Parathyroid adenoma (tissue), 2 donors: ENCODE data around the gene GPR107.

ENCODE experiments used
- H2AFZ ChIP-seq: fragments of 300-600 bp; sonication (generic); one replicate; pipeline ENCODE4 v1.7.0; 2017; ENCODE audit warnings: antibody characterized with exemption, mild to moderate bottlenecking
- H3K27ac ChIP-seq: fragments of 300-600 bp; sonication (generic); one replicate; pipeline ENCODE4 v1.7.0; 2017
- H3K27me3 ChIP-seq: fragments of 300-600 bp; sonication (generic); one replicate; pipeline ENCODE4 v1.7.0; 2017; ENCODE audit warnings: low read length; ENCODE audit not compliant: control insufficient read depth, insufficient read depth
- H3K36me3 ChIP-seq: fragments of 300-600 bp; sonication (generic); one replicate; pipeline ENCODE4 v1.7.0; 2017; ENCODE audit warnings: low read length; ENCODE audit not compliant: control insufficient read depth, insufficient read depth
- H3K4me1 ChIP-seq: fragments of 300-600 bp; sonication (generic); one replicate; pipeline ENCODE4 v1.7.0; 2017; ENCODE audit warnings: control low read depth
- H3K4me2 ChIP-seq: fragments of 300-600 bp; sonication (generic); one replicate; pipeline ENCODE4 v1.7.0; 2017; ENCODE audit warnings: low read length
- H3K4me3 ChIP-seq: fragments of 300-600 bp; sonication (generic); one replicate; pipeline ENCODE4 v1.7.0; 2017; ENCODE audit warnings: low read depth, low read length
- H3K79me2 ChIP-seq: fragments of 300-600 bp; sonication (generic); one replicate; pipeline ENCODE4 v1.7.0; 2017; ENCODE audit warnings: control low read depth
- H3K9ac ChIP-seq: fragments of 300-600 bp; sonication (generic); one replicate; pipeline ENCODE4 v1.7.0; 2017; ENCODE audit warnings: mild to moderate bottlenecking
- H3K9me3 ChIP-seq: fragments of 300-600 bp; sonication (generic); one replicate; pipeline ENCODE4 v1.7.0; 2017; ENCODE audit warnings: low read length; ENCODE audit not compliant: control insufficient read depth
- TF ChIP-seq, protein P1 (sequence below): fragments of 300-600 bp; sonication (generic); IDR thresholded peaks from one replicate; pipeline ENCODE4 v1.7.0; 2017; ENCODE audit warnings: antibody characterized with exemption, mild to moderate bottlenecking
- donor health status: primary hyperparathyroidism.

Gene GPR107

DNA sequence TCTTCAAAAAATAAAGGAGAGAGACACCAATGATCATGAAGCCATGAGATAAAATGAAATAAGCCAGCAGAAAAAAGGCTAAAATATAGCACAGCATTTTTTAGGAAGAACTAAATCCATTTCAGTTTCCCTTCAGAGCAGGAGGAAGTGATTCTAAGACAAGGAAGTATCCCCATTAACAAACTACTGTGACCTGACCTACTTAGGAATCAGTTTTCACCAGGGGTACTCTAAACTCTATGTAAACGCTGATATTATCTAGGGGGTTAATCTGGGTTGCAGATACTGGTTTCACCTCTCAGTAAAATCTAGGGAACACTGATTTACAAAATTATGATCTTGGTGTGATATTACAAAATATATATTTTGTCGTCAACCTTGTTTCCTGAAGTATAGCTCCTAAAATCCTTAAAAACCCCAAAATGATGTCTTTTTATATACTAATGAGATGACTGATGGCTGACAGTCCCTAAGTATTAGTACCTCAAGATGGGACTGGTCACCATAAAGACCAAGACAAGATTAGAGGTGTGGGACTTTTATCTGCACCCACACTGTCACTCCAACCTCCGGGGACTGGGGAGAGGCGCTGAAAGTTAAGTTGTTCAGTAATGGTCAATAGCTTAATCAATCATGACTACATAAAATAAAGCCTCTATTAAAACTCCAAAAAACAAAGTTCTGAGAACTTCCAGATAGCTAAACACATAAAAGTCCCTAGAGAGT, 7.8 kb upstream of the GPR107 start:
- no peak overlapping the region for H3K4me2 ChIP-seq
- H3K27ac ChIP-seq = no peak overlapping the region
- H3K9me3 ChIP-seq = no peaks in the 10 kb centered on the region
- H3K9ac ChIP-seq = no peak overlapping the region
- peaks cover 3% of the 10 kb centered on the region for H3K79me2 ChIP-seq
- H3K27me3 ChIP-seq = no peaks in the 10 kb centered on the region
- no peaks in the 10 kb centered on the region for H3K4me1 ChIP-seq
- H3K36me3 ChIP-seq = no peaks in the 10 kb centered on the region
- TF ChIP-seq, protein P1, sequence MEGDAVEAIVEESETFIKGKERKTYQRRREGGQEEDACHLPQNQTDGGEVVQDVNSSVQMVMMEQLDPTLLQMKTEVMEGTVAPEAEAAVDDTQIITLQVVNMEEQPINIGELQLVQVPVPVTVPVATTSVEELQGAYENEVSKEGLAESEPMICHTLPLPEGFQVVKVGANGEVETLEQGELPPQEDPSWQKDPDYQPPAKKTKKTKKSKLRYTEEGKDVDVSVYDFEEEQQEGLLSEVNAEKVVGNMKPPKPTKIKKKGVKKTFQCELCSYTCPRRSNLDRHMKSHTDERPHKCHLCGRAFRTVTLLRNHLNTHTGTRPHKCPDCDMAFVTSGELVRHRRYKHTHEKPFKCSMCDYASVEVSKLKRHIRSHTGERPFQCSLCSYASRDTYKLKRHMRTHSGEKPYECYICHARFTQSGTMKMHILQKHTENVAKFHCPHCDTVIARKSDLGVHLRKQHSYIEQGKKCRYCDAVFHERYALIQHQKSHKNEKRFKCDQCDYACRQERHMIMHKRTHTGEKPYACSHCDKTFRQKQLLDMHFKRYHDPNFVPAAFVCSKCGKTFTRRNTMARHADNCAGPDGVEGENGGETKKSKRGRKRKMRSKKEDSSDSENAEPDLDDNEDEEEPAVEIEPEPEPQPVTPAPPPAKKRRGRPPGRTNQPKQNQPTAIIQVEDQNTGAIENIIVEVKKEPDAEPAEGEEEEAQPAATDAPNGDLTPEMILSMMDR = no peak
- H2AFZ ChIP-seq = no peak overlapping the region
- no peak overlapping the region for H3K4me3 ChIP-seq

DNA sequence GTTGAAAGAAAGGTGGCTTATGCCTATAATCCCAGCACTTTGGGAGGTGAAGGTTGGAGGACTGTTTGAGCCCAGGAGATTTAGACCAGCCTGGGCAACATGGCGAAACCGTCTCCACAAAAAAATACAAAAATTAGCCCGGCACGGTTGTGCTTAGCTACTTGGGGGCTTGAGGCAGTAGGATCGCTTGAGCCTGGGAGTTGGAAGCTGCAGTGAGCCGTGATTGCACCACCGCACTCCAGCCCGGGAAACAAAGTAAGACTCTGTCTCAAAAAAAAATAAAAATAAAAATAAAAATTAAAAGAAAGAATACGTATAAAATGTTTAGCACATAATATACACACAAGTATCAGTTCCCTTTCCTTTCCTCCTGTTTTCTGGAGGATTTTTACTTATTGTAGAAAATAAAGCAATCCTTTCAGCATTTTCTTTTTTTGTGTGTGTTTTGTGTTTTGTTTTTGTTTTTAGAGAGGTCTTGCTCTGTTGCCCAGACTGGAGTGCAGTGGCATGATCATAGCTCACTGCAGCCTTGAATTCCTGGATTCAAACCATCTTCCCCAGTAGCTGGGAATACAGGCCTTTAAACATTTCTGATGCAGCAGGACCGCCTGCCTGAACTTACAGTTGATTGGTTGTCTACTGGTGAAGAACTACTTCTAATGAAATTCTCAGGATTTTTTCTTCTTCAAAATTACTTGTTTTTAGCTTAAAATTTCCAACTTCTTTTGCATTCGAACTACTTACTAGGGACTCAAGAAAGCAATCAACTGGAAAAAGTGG, 4.1 kb upstream of the GPR107 start:
- Histone ChIP-seq H2AFZ (no peak overlapping the region), H3K9me3 (no peaks in the 10 kb centered on the region), H3K9ac (no peak overlapping the region), H3K4me3 (no peak overlapping the region), H3K79me2 (peaks cover 12% of the 10 kb centered on the region), H3K4me1 (peaks cover 9% of the 10 kb centered on the region), H3K4me2 (no peak overlapping the region), H3K27me3 (no peaks in the 10 kb centered on the region), H3K36me3 (no peaks in the 10 kb centered on the region), H3K27ac (no peak overlapping the region)
- TF ChIP-seq, protein P1 = no peak

DNA sequence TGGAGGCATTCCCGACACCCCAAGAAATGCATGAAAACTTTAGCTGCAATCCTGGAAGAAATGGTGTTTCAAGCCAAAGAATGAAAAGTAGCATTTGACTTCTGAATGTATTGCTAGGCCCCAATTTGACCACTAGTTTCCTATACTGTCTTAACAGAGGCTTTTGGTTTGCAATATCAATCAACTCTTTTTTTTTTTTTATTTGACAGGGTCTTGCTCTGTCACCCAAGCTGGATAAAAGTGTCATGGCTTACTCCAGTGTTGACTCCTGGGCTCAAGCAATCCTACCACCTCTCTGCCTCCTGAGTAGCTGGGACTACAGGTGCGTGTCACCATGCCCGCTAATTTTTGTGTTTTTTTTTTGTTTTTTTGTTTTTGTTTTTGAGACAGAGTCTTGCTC, 3.2 kb upstream of the GPR107 start:
- Histone ChIP-seq H3K9me3 (no peaks in the 10 kb centered on the region), H3K4me1 (peaks cover 9% of the 10 kb centered on the region), H2AFZ (no peak overlapping the region), H3K4me3 (no peak overlapping the region), H3K27ac (no peak overlapping the region), H3K36me3 (no peaks in the 10 kb centered on the region), H3K27me3 (no peaks in the 10 kb centered on the region), H3K79me2 (peaks cover 13% of the 10 kb centered on the region), H3K9ac (no peak overlapping the region), H3K4me2 (no peak overlapping the region)
- TF ChIP-seq, protein P1 = no peak

DNA sequence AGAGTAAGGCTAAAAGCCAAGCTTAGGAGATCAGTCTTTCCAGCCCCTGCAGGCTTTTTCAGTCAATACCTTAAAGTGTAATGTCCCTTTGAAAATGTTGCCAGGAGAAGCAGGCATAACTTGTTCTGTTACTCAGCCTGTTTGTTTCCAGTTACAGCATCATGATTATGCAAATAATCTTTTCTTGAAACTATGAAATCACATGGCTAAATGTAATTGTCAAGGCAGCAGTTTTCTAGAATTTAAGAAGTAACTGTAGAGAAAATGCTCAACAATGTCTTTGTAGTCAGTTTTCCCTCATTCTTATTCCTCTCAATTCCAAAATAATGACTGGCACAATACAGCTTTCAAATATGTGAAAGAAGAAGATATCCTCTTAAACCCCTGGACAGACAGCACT, 1.9 kb upstream of the GPR107 start:
- no peak overlapping the region for H3K4me3 ChIP-seq
- no peaks in the 10 kb centered on the region for H3K36me3 ChIP-seq
- H3K9me3 ChIP-seq = no peaks in the 10 kb centered on the region
- no peak overlapping the region for H3K9ac ChIP-seq
- no peak overlapping the region for H2AFZ ChIP-seq
- no peaks in the 10 kb centered on the region for H3K27me3 ChIP-seq
- TF ChIP-seq, protein P1 = no peak
- peaks cover 9% of the 10 kb centered on the region for H3K4me1 ChIP-seq
- H3K27ac ChIP-seq = no peak overlapping the region
- H3K4me2 ChIP-seq = peak overlapping the region; percentile 2
- H3K79me2 ChIP-seq = peaks cover 13% of the 10 kb centered on the region
